ENCODE data around the gene CRYM.
A peak's percentile ranks its signal among the peaks of the same experiment; 100 is the strongest.

The CRYM gene

DNA sequence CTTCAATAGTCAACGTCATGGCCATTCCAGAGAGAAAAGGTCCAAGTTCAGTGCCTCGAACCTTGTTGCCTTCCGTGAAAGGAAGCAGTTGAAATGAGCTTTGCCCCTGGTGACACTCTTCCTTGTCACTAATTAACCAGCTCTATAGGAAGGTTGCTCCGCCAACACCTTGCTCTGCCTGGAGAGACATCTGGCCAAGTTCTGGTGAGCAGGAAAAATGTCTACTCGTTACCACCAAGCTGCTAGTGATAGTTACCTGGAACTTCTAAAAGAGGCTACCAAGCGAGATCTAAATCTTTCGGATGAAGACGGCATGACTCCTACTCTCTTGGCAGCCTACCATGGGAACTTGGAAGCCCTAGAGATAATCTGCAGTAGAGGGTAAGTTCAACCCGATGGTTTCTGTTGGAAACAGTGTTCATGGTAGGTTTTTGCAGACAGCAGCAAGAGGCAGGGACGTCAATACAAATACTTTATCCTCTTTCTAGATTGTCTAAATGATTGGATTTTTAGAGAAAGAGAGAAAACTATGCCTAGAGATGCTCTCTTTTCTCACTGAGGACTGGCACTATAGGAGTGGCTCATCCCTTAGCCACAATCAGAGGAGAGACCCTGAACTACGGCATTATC lies 44.5 kb downstream of the CRYM start, which contains the start of gene ANKS4B:
Gene ANKS4B (plus strand): TSS at position 179 of the 630 bp plus-strand sequence. CDS start 39 bp downstream, at position 218.
- H2BK15ac ChIP-seq (ENCODE audit: low read depth, poor library complexity, severe bottlenecking): no peak within 1 kb of the TSS
- H2BK120ac ChIP-seq (ENCODE audit: low read depth, low read length): no peak within 1 kb of the TSS
- no peak within 1 kb of the TSS for H3K4me3 ChIP-seq (ENCODE audit: insufficient read depth in 1 of 2, low read depth in 1 of 2, low read length in 2 of 2)
- no peaks in the 10 kb centered on the region for H3K79me1 ChIP-seq (replicated peaks; ENCODE audit: low read length, poor library complexity, severe bottlenecking)
- no peak within 1 kb of the TSS for H3K23ac ChIP-seq (ENCODE audit: low read length in 2 of 2)
- DNase-seq: no peak
- no peaks in the 10 kb centered on the region for H3K9me3 ChIP-seq (ENCODE audit: control insufficient read depth, low read length)
- WGBS: 88% methylated on average over 8 of the region's 11 CpGs
- H4K8ac ChIP-seq (ENCODE audit: low read length): no peak within 1 kb of the TSS
- H3K36me3 ChIP-seq (ENCODE audit: control insufficient read depth in 1 of 2, insufficient read depth in 2 of 2, low read depth in 1 of 2, low read length in 2 of 2): no peaks in the 10 kb centered on the region
- no peak within 1 kb of the TSS for H3K9ac ChIP-seq (ENCODE audit: low read length)
- H3K18ac ChIP-seq (ENCODE audit: low read depth in 1 of 2, low read length in 2 of 2): no peak within 1 kb of the TSS
- no peak within 1 kb of the TSS for H3K27ac ChIP-seq (ENCODE audit: low read length, poor library complexity, severe bottlenecking)
- no peak within 1 kb of the TSS for H4K91ac ChIP-seq (ENCODE audit: low read length)
- H3K27me3 ChIP-seq (ENCODE audit: control insufficient read depth in 1 of 2, insufficient read depth in 1 of 2, low read length in 2 of 2): peaks cover 8 to 22% of the 10 kb centered on the region in 2 experiments
- no peaks in the 10 kb centered on the region for H3K4me1 ChIP-seq (ENCODE audit: control insufficient read depth, insufficient read depth, low read depth, low read length)
- H2BK12ac ChIP-seq (ENCODE audit: low read length in 2 of 2): no peak within 1 kb of the TSS
- no peak within 1 kb of the TSS for H3K4me2 ChIP-seq (ENCODE audit: low read length, poor library complexity, severe bottlenecking)
- H2AFZ ChIP-seq (ENCODE audit: low read depth, low read length): peak within 1 kb of the TSS; percentile 27
- no peak within 1 kb of the TSS for H2AK5ac ChIP-seq (ENCODE audit: low read length, severe bottlenecking)
- H3K4ac ChIP-seq (ENCODE audit: low read depth in 1 of 2, low read length in 2 of 2): no peak within 1 kb of the TSS
- no peak within 1 kb of the TSS for H3K14ac ChIP-seq (ENCODE audit: low read length in 2 of 2)
- no peak within 1 kb of the TSS for H2BK5ac ChIP-seq (ENCODE audit: low read depth, low read length, poor library complexity, severe bottlenecking)

DNA sequence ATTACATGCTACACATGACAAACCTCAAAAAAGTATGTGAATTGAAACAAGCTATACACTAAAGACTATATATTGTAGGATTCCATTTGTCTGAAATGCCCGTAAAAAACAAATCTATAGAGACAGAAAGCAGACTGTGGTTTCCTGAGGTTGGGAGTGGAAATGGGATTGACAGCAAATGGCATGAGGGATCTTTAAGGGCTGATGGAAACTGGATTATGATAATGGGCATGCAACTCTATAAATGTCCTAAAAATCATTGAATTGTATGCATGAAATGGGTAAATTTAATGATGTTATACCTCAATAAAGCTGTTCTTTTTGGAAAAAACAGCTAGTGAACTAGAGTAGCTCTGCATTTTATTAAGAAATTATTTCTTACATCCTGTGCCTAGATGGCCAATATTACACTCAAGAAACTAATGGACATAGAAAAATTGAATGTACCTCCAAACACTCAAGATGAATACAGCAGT lies 45.0 kb downstream of the CRYM start:
- Histone ChIP-seq H4K8ac (ENCODE audit: low read length) (no peak overlapping the region), H4K91ac (ENCODE audit: low read length) (no peak overlapping the region), H3K4me2 (ENCODE audit: low read length, poor library complexity, severe bottlenecking) (no peak overlapping the region), H3K27me3 (ENCODE audit: control insufficient read depth in 1 of 2, insufficient read depth in 1 of 2, low read length in 2 of 2) (peaks cover 12 to 24% of the 10 kb centered on the region in 2 experiments), H3K79me1 (replicated peaks; ENCODE audit: low read length, poor library complexity, severe bottlenecking) (no peaks in the 10 kb centered on the region), H2BK15ac (ENCODE audit: low read depth, poor library complexity, severe bottlenecking) (no peak overlapping the region), H3K9ac (ENCODE audit: low read length) (no peak overlapping the region), H2BK5ac (ENCODE audit: low read depth, low read length, poor library complexity, severe bottlenecking) (no peak overlapping the region), H3K4me1 (ENCODE audit: control insufficient read depth, insufficient read depth, low read depth, low read length) (no peaks in the 10 kb centered on the region), H3K23ac (ENCODE audit: low read length in 2 of 2) (no peak overlapping the region), H3K36me3 (ENCODE audit: control insufficient read depth in 1 of 2, insufficient read depth in 2 of 2, low read depth in 1 of 2, low read length in 2 of 2) (no peaks in the 10 kb centered on the region), H3K4me3 (ENCODE audit: insufficient read depth in 1 of 2, low read depth in 1 of 2, low read length in 2 of 2) (no peak overlapping the region), H2BK12ac (ENCODE audit: low read length in 2 of 2) (no peak overlapping the region), H2BK120ac (ENCODE audit: low read depth, low read length) (no peak overlapping the region), H2AFZ (ENCODE audit: low read depth, low read length) (no peak overlapping the region), H3K27ac (ENCODE audit: low read length, poor library complexity, severe bottlenecking) (no peak overlapping the region), H3K18ac (ENCODE audit: low read depth in 1 of 2, low read length in 2 of 2) (no peak overlapping the region), H3K9me3 (ENCODE audit: control insufficient read depth, low read length) (no peaks in the 10 kb centered on the region), H3K14ac (ENCODE audit: low read length in 2 of 2) (no peak overlapping the region), H2AK5ac (ENCODE audit: low read length, severe bottlenecking) (no peak overlapping the region), H3K4ac (ENCODE audit: low read depth in 1 of 2, low read length in 2 of 2) (no peak overlapping the region)
- no peak for DNase-seq
- 96% methylated on average over 1 of the region's 1 CpG for WGBS

DNA sequence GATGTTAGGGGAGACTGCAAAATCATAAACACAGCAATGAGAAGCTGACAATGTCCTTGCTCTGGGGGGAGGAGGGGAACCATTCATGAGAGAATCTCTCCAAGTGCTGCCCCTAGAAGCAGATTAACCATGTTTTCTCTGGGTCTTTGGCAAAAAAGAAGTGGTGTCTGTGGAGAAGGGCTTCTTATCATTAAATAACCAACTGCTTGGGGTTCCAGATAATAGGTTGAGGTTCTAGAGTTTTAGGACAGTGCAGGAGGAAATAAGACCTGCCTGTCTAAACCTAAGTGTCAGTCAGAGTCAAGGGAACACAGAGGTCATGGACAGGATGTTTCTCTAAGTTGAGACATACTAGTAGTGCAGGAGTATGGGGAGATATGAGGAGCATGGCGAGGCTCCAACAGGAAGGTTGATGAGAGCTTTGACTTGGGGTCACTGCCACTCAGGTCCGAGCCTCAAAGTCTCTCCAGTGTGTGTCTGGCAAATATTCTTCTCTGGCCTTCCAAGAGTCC lies 49.7 kb downstream of the CRYM start:
- no peak for DNase-seq
- WGBS: 63% methylated on average over 2 of the region's 2 CpGs
- H3K27ac ChIP-seq (ENCODE audit: low read length, poor library complexity, severe bottlenecking): no peak overlapping the region
- H2BK15ac ChIP-seq (ENCODE audit: low read depth, poor library complexity, severe bottlenecking): no peak overlapping the region
- no peaks in the 10 kb centered on the region for H3K9me3 ChIP-seq (ENCODE audit: control insufficient read depth, low read length)
- H3K27me3 ChIP-seq (ENCODE audit: control insufficient read depth in 1 of 2, insufficient read depth in 1 of 2, low read length in 2 of 2): peaks cover 6 to 26% of the 10 kb centered on the region in 2 experiments
- no peak overlapping the region for H3K4me2 ChIP-seq (ENCODE audit: low read length, poor library complexity, severe bottlenecking)
- no peak overlapping the region for H3K9ac ChIP-seq (ENCODE audit: low read length)
- H3K23ac ChIP-seq (ENCODE audit: low read length in 2 of 2): no peak overlapping the region
- H3K36me3 ChIP-seq (ENCODE audit: control insufficient read depth in 1 of 2, insufficient read depth in 2 of 2, low read depth in 1 of 2, low read length in 2 of 2): no peaks in the 10 kb centered on the region
- H3K4me1 ChIP-seq (ENCODE audit: control insufficient read depth, insufficient read depth, low read depth, low read length): no peaks in the 10 kb centered on the region
- H2AK5ac ChIP-seq (ENCODE audit: low read length, severe bottlenecking): no peak overlapping the region
- H3K14ac ChIP-seq (ENCODE audit: low read length in 2 of 2): no peak overlapping the region
- no peak overlapping the region for H3K18ac ChIP-seq (ENCODE audit: low read depth in 1 of 2, low read length in 2 of 2)
- H4K91ac ChIP-seq (ENCODE audit: low read length): no peak overlapping the region
- no peak overlapping the region for H2BK120ac ChIP-seq (ENCODE audit: low read depth, low read length)
- H4K8ac ChIP-seq (ENCODE audit: low read length): no peak overlapping the region
- H2AFZ ChIP-seq (ENCODE audit: low read depth, low read length): no peak overlapping the region
- no peak overlapping the region for H3K4ac ChIP-seq (ENCODE audit: low read depth in 1 of 2, low read length in 2 of 2)
- no peaks in the 10 kb centered on the region for H3K79me1 ChIP-seq (replicated peaks; ENCODE audit: low read length, poor library complexity, severe bottlenecking)
- no peak overlapping the region for H2BK12ac ChIP-seq (ENCODE audit: low read length in 2 of 2)
- H2BK5ac ChIP-seq (ENCODE audit: low read depth, low read length, poor library complexity, severe bottlenecking): no peak overlapping the region
- H3K4me3 ChIP-seq (ENCODE audit: insufficient read depth in 1 of 2, low read depth in 1 of 2, low read length in 2 of 2): no peak overlapping the region

DNA sequence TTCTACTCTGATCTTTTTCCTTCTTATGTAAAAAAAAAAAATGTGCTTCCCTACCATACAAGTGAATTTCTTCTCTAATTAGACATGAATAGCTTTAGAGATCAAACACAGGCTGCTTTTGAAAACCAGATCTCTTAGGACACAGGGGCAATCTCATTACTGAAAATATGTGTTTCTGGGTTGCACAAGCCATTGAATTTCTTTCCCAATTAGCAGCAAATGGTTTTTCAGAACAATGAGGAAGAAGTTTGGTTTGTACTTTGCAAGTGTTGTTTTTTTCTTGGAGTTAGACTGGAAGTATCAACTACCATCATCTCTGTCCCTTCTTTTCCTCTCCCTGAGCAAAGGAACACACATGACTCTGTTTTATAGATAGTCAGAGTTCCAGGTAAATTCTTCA lies 50.2 kb downstream of the CRYM start:
- no peak overlapping the region for H2BK5ac ChIP-seq (ENCODE audit: low read depth, low read length, poor library complexity, severe bottlenecking)
- H3K4me1 ChIP-seq (ENCODE audit: control insufficient read depth, insufficient read depth, low read depth, low read length): no peaks in the 10 kb centered on the region
- peaks cover 4 to 28% of the 10 kb centered on the region in 2 experiments for H3K27me3 ChIP-seq (ENCODE audit: control insufficient read depth in 1 of 2, insufficient read depth in 1 of 2, low read length in 2 of 2)
- H2AK5ac ChIP-seq (ENCODE audit: low read length, severe bottlenecking): no peak overlapping the region
- H3K27ac ChIP-seq (ENCODE audit: low read length, poor library complexity, severe bottlenecking): no peak overlapping the region
- H4K91ac ChIP-seq (ENCODE audit: low read length): no peak overlapping the region
- H3K23ac ChIP-seq (ENCODE audit: low read length in 2 of 2): no peak overlapping the region
- no peaks in the 10 kb centered on the region for H3K79me1 ChIP-seq (replicated peaks; ENCODE audit: low read length, poor library complexity, severe bottlenecking)
- no peak overlapping the region for H3K18ac ChIP-seq (ENCODE audit: low read depth in 1 of 2, low read length in 2 of 2)
- no peak overlapping the region for H2BK12ac ChIP-seq (ENCODE audit: low read length in 2 of 2)
- no peak overlapping the region for H2BK15ac ChIP-seq (ENCODE audit: low read depth, poor library complexity, severe bottlenecking)
- H3K14ac ChIP-seq (ENCODE audit: low read length in 2 of 2): no peak overlapping the region
- H3K36me3 ChIP-seq (ENCODE audit: control insufficient read depth in 1 of 2, insufficient read depth in 2 of 2, low read depth in 1 of 2, low read length in 2 of 2): no peaks in the 10 kb centered on the region
- no peak overlapping the region for H3K4ac ChIP-seq (ENCODE audit: low read depth in 1 of 2, low read length in 2 of 2)
- H3K9me3 ChIP-seq (ENCODE audit: control insufficient read depth, low read length): no peaks in the 10 kb centered on the region
- no peak overlapping the region for H3K4me3 ChIP-seq (ENCODE audit: insufficient read depth in 1 of 2, low read depth in 1 of 2, low read length in 2 of 2)
- H2AFZ ChIP-seq (ENCODE audit: low read depth, low read length): no peak overlapping the region
- H2BK120ac ChIP-seq (ENCODE audit: low read depth, low read length): no peak overlapping the region
- DNase-seq: no peak
- H3K4me2 ChIP-seq (ENCODE audit: low read length, poor library complexity, severe bottlenecking): no peak overlapping the region
- H3K9ac ChIP-seq (ENCODE audit: low read length): no peak overlapping the region
- H4K8ac ChIP-seq (ENCODE audit: low read length): no peak overlapping the region
